ENCODE measurements around the gene RAPGEF2.

RAPGEF2 gene

DNA sequence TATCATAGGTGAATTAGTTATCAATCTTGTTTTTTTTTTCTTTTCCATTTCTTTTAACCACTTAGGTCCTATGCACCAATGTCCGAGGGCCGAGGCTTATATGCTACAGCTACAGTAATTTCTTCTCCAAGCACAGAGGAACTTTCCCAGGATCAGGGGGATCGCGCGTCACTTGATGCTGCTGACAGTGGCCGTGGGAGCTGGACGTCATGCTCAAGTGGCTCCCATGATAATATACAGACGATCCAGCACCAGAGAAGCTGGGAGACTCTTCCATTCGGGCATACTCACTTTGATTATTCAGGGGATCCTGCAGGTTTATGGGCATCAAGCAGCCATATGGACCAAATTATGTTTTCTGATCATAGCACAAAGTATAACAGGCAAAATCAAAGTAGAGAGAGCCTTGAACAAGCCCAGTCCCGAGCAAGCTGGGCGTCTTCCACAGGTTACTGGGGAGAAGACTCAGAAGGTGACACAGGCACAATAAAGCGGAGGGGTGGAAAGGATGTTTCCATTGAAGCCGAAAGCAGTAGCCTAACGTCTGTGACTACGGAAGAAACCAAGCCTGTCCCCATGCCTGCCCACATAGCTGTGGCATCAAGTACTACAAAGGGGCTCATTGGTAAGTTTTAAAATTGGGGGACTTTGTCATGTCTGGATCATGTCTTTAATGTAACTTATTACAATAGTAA, 250.7 kb downstream of the RAPGEF2 start:
- TF ChIP-seq, protein P1, sequence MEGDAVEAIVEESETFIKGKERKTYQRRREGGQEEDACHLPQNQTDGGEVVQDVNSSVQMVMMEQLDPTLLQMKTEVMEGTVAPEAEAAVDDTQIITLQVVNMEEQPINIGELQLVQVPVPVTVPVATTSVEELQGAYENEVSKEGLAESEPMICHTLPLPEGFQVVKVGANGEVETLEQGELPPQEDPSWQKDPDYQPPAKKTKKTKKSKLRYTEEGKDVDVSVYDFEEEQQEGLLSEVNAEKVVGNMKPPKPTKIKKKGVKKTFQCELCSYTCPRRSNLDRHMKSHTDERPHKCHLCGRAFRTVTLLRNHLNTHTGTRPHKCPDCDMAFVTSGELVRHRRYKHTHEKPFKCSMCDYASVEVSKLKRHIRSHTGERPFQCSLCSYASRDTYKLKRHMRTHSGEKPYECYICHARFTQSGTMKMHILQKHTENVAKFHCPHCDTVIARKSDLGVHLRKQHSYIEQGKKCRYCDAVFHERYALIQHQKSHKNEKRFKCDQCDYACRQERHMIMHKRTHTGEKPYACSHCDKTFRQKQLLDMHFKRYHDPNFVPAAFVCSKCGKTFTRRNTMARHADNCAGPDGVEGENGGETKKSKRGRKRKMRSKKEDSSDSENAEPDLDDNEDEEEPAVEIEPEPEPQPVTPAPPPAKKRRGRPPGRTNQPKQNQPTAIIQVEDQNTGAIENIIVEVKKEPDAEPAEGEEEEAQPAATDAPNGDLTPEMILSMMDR (conservative IDR thresholded peaks at IDR 0.05), result no peak
- TF ChIP-seq ZFX (IDR thresholded peaks at IDR 0.05), result no peak
- H3K27ac ChIP-seq, result no peak overlapping the region

DNA sequence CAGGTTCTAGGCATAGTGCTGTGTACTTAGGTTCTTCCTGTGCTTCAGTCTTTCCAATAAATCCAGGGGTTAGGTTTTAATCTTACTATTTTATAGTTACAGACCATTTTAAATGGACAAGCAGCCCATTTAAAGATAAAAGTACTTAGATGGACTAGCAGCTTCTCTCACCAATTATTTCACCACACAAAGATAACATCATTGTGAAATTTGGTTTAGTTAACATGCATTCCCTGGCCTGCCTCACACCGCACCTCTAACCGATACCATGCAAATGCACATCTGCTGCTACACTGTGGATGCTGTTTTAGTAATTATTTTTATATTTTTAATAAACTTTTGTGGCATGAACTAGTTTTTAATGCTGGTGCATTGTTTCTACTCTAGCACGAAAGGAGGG, 252.6 kb downstream of the RAPGEF2 start:
- no peak overlapping the region for H3K27ac ChIP-seq
- TF ChIP-seq, protein P1 (conservative IDR thresholded peaks at IDR 0.05), result no peak
- no peak for TF ChIP-seq ZFX (IDR thresholded peaks at IDR 0.05)

DNA sequence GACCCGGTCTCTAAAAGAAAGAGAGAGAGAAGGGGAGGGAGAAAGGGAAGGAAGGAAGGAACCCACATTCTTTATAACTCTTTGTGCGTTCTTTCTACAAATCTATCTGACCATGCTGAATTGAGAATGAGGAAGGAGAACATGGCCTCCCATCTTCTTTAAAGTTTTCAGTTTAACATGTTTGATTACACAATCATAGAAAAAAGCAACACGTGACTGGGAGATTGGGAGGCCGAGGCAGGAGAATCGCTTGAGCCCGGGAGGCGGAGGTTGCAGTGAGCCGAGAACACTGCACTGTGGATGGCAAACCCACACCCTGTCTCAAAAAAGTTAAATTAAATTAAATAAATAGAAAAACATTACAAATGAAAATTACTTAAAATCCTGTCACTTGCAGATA, 254.5 kb downstream of the RAPGEF2 start:
- TF ChIP-seq, protein P1 (conservative IDR thresholded peaks at IDR 0.05), result no peak
- no peak for TF ChIP-seq ZFX (IDR thresholded peaks at IDR 0.05)
- no peak overlapping the region for H3K27ac ChIP-seq

DNA sequence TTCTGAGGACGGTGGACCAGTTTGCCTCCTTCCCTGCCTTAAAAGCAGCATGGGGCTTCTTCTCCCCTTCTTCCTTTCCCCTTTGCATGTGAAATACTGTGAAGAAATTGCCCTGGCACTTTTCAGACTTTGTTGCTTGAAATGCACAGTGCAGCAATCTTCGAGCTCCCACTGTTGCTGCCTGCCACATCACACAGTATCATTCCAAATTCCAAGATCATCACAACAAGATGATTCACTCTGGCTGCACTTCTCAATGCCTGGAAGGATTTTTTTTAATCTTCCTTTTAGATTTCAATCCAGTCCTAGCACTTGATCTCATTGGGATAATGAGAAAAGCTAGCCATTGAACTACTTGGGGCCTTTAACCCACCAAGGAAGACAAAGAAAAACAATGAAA, 255.3 kb downstream of the RAPGEF2 start:
- TF ChIP-seq, protein P1 (conservative IDR thresholded peaks at IDR 0.05), result no peak
- no peak for TF ChIP-seq ZFX (IDR thresholded peaks at IDR 0.05)
- no peak overlapping the region for H3K27ac ChIP-seq

DNA sequence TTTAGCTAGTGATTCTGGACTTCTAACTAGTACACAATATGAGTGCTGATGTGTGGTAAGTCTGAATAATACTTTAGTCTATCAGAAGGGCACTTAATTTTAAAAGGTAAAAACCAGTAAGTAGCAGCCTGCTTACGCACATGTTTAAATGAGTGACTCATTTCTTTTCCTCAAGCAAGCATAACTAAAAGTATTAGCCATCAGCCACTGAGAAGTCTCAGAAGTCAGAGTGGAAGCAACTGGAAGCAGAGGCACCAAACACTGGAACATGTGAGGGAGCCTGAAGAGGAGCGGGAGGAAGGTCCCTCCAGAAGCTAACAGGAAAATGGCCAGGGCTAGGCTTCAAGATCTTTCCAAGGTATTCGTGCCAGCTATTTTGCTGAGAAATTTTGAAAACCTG, 257.7 kb downstream of the RAPGEF2 start:
- no peak overlapping the region for H3K27ac ChIP-seq

DNA sequence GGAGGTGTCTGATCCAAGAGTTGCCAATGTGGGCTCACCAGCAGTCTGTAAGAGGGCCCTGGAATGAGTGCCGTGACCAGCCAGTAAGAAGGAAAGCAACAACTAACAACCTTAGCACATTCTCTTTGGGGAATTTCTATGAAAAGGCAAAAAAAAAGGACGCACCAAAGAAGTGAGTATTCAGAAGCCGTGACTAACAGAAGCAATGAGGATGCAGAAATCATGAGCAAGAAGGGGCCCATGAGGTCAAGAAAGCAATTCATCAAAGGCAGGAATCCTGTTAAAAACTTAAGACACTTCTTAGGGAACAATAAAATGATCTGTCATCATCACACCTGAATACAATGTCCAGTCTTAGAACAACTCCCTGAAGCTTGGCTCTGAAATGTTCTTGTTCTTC, 260.5 kb downstream of the RAPGEF2 start:
- TF ChIP-seq, protein P1 (conservative IDR thresholded peaks at IDR 0.05), result no peak
- no peak for TF ChIP-seq ZFX (IDR thresholded peaks at IDR 0.05)
- no peak overlapping the region for H3K27ac ChIP-seq

More for the DNA sequence above, 257.7 kb downstream of the RAPGEF2 start:
- TF ChIP-seq, protein P1 (conservative IDR thresholded peaks at IDR 0.05), result no peak
- no peak for TF ChIP-seq ZFX (IDR thresholded peaks at IDR 0.05)

DNA sequence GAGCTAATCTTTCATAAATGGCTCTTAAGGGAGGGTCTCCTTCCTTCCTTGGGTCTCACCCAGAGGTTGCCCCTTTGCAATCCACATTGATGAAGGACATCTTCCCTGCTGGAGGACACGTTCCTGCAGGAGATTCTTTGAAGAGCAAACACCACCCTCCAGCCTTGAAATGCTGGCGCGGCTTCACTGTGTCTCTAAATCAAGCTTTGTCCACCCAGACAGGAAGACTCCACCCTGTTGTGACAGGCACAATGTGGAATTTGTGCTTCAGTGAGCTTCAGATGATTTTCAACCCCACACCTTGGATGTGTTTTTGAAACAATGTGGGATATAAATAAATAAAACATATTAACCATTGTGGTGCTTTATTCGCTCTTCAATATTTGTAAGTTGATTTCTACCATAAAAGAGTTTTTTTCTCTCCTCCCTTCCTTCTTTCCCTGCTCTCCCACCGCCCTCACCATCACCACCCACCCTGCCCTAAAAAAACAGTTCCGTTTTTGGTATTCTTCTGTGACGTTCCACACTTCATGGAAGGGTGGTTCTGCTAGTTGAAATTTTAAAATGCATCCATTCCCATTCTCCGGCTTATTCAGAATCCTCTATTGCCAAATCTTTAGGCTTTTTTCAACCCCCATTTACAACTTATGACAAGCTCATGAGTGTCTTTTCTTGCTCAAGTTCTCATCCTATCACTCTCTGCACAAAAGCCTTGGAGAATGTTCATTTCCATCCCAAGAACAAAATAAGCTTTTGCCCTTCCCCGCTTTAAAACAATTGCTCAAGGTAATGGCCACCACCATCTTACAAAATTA, 264.3 kb downstream of the RAPGEF2 start:
- no peak for TF ChIP-seq ZFX (IDR thresholded peaks at IDR 0.05)
- TF ChIP-seq, protein P1 (conservative IDR thresholded peaks at IDR 0.05), result no peak

More for the DNA sequence above, 264.3 kb downstream of the RAPGEF2 start:
- H3K27ac ChIP-seq, result no peak overlapping the region
